HG03196 (cell line): ENCODE measurements around the gene ZNF486.
"Not testable (repeated sequence)": the region's sequence is repeated elsewhere in the genome, so short reads cannot be mapped to it uniquely, and the experiment has no call there.

ENCODE experiments used
- ATAC-seq: cut with Tn5 transposase; IDR thresholded peaks from one replicate; pipeline ENCODE4 v1.9.1; 2021; ENCODE audit not compliant: unreplicated experiment

Gene ZNF486

DNA sequence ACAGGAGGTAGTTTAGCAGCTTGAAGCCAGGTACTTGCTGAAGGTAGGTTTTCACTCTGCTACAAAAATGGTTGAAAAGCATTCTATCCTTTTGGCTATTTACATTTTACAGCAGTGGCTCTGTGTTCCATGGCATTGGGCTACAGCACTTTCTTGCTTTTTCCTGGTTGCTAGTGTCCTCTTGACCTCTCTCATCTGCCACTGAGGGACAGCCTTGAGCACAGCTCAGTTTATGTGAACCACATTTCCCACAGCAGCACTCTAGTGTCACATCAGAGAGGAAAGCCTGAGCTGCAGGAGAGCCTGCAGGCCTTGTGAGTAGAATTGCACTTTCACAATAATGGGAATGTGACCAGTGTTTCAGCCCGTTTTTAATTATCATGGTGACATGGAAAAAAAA is 54.6 kb downstream of the ZNF486 start:
- not testable (repeated sequence) for ATAC-seq

DNA sequence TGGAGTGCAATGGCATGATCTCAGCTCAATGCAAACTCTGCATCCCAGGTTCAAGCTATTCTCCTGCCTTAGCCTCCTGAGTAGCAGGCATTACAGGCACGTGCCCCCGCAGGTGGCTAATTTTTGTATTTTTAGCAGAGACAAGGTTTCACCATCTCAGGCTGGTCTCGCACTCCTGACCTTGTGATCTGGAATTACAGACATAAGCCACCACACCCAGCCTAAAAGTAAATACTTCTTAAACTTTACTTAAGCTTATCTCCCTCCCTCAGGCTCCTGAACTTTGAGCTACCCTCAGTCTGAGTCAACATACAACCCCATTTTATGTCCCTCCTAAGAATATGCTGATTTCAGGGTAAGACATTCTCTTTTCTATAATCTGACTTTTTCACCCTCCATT is 66.1 kb downstream of the ZNF486 start:
- no peak for ATAC-seq

DNA sequence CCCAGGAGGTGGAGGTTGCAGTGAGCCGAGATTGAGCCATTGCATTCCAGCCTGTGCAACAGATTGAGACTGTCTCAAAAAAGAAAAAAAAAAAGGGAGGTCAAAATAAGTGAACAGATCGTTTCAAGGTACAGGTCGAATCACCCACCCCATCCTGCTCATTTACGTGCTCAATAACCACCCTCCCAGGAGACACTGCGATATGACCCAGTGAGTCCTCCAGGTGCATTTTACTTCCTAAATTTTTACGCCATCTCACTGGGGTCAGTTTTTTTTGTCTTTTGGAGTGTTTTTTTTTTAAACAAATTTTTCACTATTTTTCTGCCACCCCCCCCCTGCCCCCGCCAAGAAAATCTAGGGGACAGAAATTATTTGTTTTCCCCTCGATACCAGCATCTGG is 68.1 kb downstream of the ZNF486 start:
- ATAC-seq: no peak

DNA sequence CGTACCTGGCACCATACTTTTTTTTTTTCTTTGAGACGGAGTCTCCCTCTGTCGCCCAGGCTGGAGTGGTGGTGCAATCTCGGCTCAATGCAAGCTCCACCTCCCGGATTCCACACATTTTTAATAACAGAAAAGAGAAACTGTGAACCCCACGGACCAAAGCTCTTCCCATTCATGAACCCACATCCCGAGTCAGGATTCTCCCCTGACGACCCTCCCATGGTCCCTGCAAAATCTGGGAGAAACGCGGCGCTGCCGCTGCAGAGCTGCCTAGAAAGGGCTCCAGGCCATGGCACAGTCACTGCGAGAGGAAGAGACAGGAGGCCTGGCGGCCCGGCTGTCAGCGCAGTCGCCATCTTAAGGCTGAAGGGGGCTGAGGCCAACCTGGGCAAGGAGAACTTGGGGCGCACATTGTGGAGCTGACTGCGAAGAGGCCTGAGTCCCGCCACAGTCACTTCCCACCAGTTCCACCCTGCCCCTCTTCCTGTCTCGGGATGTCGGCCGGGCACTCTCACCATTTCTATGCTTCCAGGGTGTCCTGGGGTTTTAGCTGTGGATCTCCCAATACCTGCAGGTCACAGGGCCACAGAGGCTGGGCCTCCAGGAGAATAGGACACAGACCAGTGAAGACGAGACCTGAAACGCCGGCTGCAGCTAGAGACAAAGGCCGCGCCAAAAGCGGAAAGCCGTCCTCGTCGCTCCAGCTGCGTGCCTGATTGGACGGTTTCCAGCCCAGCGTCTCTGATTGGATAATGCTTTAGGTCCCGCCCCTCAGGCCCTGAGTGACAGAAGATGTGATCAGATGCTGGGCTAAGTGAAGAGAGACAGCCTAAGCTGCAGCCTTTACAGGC is 71.0 kb downstream of the ZNF486 start:
- peak; percentile 72 for ATAC-seq

- no peak for ATAC-seq
These were observed 76.6 kb downstream of the ZNF486 start for GRCh38 chr19:20243629-20244028.

- ATAC-seq: no peak
These were observed 77.3 kb downstream of the ZNF486 start for GRCh38 chr19:20244356-20244755.

- ATAC-seq: no peak
These were observed 78.3 kb downstream of the ZNF486 start for GRCh38 chr19:20245309-20245708.

DNA sequence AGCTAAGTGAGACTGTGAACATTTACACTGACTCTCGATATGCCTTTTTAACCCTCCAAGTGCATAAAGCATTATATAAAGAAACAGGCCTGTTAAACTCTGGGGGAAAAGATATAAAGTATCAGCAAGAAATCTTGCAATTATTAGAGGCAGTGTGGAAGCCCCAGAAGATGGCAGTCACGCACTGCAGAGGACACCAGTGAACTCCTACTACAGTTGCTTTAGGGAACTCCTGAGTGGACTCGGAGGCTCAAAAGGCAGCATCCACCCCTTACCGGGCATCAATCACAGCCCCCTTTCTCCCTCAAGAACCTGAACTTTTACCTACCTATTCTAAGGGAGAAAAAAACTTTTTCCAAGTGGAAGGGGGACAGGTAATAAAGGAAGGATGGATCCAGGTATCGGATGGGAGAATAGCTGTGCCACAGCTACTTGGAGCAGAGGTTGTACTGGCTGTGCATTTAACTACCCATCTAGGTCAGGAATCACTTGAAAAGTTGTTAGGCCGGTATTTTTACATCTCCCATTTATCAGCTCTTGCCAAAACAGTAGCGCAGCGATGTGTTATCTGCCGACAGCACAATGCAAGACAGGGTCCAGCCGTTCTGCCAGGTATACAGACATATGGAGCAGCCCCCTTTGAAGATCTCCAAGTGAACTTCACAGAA is 80.1 kb downstream of the ZNF486 start:
- ATAC-seq: no peak

DNA sequence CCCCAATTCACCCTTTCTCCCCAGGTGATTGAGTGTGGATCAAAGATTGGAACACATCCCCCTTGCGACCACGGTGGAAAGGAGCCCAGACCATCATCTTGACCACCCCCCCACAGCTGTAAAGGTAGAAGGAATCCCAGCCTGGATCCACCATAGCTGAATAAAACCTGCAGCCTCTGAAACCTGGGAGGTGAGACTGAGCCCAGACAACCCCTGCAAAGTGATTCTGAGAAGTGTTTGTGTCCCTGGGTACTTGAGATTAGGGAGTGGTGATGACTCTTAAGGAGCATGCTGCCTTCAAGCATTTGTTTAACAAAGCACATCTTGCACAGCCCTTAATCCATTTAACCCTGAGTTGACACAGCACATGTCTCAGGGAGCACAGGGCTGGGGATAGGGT is 81.2 kb downstream of the ZNF486 start:
- ATAC-seq: not testable (repeated sequence)
